ENCODE data around the gene PRDM1.
"Not testable (repeated sequence)": the region's sequence is repeated elsewhere in the genome, so short reads cannot be mapped to it uniquely, and the experiment has no call there.

PRDM1 gene

DNA sequence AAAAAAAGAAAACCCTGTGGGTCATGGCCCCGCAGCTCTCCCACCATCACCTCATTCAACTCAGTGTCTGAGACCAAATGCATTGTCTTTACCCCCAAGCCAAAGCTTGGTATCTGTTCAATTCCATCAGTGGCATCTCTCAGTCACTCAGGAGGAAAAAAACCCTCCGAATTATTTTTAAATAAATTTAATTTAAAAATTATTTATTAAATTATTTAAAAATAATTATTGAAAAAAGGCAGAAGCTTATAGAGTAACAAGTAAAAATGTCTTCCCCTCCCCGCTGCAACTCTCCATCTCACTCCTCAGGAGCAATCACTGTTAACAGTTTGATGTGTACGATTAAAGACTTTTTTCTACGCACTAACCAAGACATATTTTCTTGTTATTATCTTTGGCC lies 50.7 kb downstream of the PRDM1 start:
- no peak for DNase-seq (ENCODE audit: low read depth, low spot score)

DNA sequence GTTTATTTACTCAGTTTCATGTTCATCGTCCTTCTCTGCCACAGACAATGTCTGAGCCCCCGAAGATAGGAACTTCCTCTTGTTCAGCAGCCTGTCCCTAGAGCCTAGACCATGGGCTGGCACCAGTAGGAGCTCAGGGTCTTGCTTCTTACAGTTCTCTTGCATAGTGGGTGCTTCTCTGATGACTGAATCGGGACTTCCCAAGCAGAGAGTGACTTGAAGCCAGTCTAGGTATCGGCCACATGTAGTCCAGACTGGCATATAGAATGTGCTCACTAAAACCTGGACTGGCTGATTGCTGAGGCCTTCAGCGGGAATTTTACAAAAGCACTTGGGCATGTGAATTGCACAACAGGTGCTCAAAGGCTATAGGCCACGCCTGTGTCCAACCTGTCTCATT lies 52.0 kb downstream of the PRDM1 start:
- DNase-seq (ENCODE audit: low read depth, low spot score) = no peak

- no peak for DNase-seq (ENCODE audit: low read depth, low spot score)
These were observed 55.5 kb downstream of the PRDM1 start for GRCh38 chr6:106141441-106142237.

- no peak for DNase-seq (ENCODE audit: low read depth, low spot score)
These were observed 56.8 kb downstream of the PRDM1 start for GRCh38 chr6:106142876-106143431.

DNA sequence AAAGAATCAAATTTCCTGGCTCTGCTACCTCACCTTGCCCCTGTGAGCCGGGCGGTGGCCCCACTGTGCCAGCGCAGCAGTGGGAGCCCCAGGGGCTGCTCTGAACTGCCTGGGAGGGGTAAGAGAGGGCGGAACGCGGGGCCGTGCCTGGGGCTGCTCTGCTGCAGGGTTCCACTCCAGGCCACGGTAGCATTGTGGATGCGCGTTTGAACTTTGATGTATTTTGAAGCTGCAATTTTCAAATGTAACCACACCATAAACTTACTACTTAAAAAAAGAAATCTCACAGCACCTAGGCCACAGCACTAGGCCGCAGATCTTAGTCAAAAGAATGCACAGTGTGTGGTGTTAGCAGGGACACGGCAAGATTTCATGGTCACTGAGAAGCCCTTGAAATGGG lies 57.5 kb downstream of the PRDM1 start:
- no peak for DNase-seq (ENCODE audit: low read depth, low spot score)

DNA sequence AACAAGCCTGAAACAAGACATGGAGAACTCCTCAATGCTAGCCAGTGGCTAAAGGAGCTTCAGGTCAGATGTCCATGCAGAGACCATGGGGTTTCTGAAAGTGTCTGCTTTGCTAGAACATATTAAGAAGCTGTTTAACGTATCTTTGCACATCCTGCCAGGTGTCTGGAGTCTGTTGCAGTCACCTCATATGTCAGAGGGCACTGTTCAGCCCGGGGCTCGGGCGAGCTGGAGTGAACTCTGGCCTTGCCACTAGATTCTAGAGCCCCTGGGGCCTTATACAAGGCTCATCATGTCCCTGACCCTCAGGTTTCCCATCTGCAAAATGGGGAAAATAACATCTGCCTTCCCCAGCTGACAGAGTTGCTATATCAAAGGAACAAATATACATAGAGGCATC lies 59.0 kb downstream of the PRDM1 start:
- DNase-seq (ENCODE audit: low read depth, low spot score) = no peak

GRCh38 chr6:106145741-106146227 lies 59.6 kb downstream of the PRDM1 start:
- DNase-seq (ENCODE audit: low read depth, low spot score) = no peak

GRCh38 chr6:106146852-106147351 lies 60.8 kb downstream of the PRDM1 start:
- DNase-seq (ENCODE audit: low read depth, low spot score) = no peak

- DNase-seq (ENCODE audit: low read depth, low spot score) = no peak
These were observed 61.3 kb downstream of the PRDM1 start for GRCh38 chr6:106147476-106147875.

GRCh38 chr6:106149472-106150069 lies 63.4 kb downstream of the PRDM1 start:
- no peak for DNase-seq (ENCODE audit: low read depth, low spot score)

DNA sequence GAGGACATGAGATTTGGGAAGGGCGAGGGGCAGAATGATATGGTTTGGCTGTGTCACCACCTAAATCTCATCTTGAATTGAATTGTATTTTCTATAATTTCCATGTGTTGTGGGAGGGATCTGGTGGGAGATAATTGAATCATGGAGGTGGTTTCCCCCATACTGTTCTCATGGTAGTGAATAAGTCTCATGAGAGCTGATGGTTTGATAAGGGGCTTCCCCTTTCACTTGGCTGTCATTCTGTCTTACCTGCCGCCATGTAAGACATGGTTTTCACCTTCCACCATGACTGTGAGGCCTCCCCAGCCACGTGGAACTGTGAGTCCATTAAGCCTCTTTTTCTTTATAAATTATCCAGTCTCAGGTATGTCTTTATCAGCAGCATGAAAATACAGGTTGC lies 66.3 kb downstream of the PRDM1 start:
- not testable (repeated sequence) for DNase-seq (ENCODE audit: low read depth, low spot score)

GRCh38 chr6:106152952-106153351 lies 66.8 kb downstream of the PRDM1 start:
- no peak for DNase-seq (ENCODE audit: low read depth, low spot score)

DNA sequence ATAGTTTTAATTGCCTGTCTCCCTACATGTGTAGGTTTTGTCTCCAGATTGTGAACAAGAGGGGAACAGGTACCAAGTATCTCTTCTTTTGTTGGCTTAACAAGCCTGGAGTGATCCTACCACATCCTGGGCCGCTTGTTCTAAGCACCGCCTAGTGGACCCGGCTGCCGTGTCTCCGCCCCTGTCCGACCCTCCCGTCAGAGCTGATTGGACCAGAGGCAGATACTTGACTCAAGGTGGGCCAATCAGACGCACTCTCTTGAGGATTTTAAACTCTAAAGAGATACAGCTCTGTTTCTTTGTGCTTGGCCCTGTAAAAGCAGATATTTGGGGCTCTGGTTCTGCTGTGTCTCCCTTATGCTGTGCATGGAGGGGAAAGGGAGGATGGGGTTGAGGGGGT lies 68.2 kb downstream of the PRDM1 start:
- DNase-seq (ENCODE audit: low read depth, low spot score) = no peak

GRCh38 chr6:106155219-106155830 lies 69.2 kb downstream of the PRDM1 start:
- DNase-seq (ENCODE audit: low read depth, low spot score) = no peak

GRCh38 chr6:106156413-106156812 lies 70.3 kb downstream of the PRDM1 start:
- no peak for DNase-seq (ENCODE audit: low read depth, low spot score)

DNA sequence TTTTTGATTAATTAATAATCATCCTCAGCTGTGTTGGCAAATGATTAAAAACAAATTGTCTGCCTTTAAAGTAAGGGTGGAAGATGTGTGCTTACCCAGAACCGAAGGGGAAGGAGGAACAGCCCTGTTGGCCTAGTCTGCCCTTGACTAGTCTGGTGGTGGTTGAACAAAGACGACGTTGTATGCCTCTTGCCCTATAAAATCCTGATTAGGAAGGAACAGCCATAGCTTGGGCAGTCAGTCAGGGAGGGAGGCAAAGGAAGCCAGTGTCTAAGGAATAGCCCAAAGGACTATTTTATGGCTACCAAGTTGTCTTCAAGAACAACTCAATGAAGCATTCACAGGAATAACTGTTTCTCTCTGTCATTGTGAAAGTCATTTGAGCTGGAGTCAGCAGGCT lies 70.7 kb downstream of the PRDM1 start:
- DNase-seq (ENCODE audit: low read depth, low spot score) = no peak

GRCh38 chr6:106158816-106159215 lies 72.7 kb downstream of the PRDM1 start:
- DNase-seq (ENCODE audit: low read depth, low spot score) = no peak
